Vagina (tissue), 2 donors: ENCODE measurements around the gene NRXN2. TPM values are rescaled to one million over a fixed set of nuclear protein-coding genes. Genes with fewer than 3 reads are reported as not detected.
A peak's percentile ranks its signal among the peaks of the same experiment; 100 is the strongest.

ENCODE experiments used
- DNase-seq, 2 donors: peaks; one replicate each; pipeline ENCODE4 v3.0.0-alpha.2; 2017; ENCODE audit errors: extremely low spot score in 2 of 2
- H3K27ac ChIP-seq: fragments of 200-600 bp; sonication (generic); one replicate; pipeline ENCODE4 v1.5.1; 2019
- H3K27me3 ChIP-seq: fragments of 200-600 bp; sonication (generic); one replicate; pipeline ENCODE4 v1.5.1; 2019
- H3K36me3 ChIP-seq, 2 donors: fragments of 200-600 bp; sonication (generic); one replicate each; pipeline ENCODE4 v1.5.1; 2017 to 2019
- H3K4me1 ChIP-seq: fragments of 200-600 bp; sonication (generic); one replicate; pipeline ENCODE4 v1.5.1; 2019
- H3K4me3 ChIP-seq, 2 donors: fragments of 200-600 bp; sonication (generic); 1 replicate in 1 of 2; 2 replicates in 1 of 2; pipeline ENCODE4 v1.5.1; 2016 to 2019
- H3K9me3 ChIP-seq: fragments of 200-600 bp; sonication (generic); one replicate; pipeline ENCODE4 v1.5.1; 2019
- POLR2A ChIP-seq, 2 donors: fragments of 450-650 bp; IDR thresholded peaks; one replicate each; pipeline ENCODE4 v1.6.1; 2017; ENCODE audit warnings: antibody characterized with exemption in 2 of 2, mild to moderate bottlenecking in 2 of 2, moderate library complexity in 2 of 2
- POLR2AphosphoS5 ChIP-seq, 2 donors: sonication (generic); formaldehyde crosslinking; IDR thresholded peaks; one replicate each; pipeline ENCODE4 v1.9.0; 2017; ENCODE audit warnings: antibody characterized with exemption in 2 of 2, mild to moderate bottlenecking in 2 of 2, low read depth in 1 of 2; ENCODE audit not compliant: insufficient read depth in 1 of 2
- intact Hi-C: fragments of 100-400 bp; cut with DNase I; formaldehyde crosslinking; loops from one replicate; pipeline ENCODE4 v1.15.1; 2023
- total RNA-seq: library from RNA; depleted of rRNA; stranded (reverse); fragments of >200 nt; gene quantifications from one replicate; pipeline ENCODE4 v1.2.3, GENCODE V29; 2016
- TF ChIP-seq, protein P1 (sequence below), 3 experiments: fragments of 450-650 bp in 2 of 3; fragments of 200-600 bp in 1 of 3; sonication (generic) in 1 of 3; IDR thresholded peaks; one replicate each; pipeline ENCODE4 v1.5.1; 2017 to 2019; ENCODE audit warnings: antibody characterized with exemption in 3 of 3, mild to moderate bottlenecking in 2 of 3, moderate library complexity in 2 of 3

The NRXN2 gene
- total RNA-seq, 1 donor from 2014 or later: 16.9 TPM

DNA sequence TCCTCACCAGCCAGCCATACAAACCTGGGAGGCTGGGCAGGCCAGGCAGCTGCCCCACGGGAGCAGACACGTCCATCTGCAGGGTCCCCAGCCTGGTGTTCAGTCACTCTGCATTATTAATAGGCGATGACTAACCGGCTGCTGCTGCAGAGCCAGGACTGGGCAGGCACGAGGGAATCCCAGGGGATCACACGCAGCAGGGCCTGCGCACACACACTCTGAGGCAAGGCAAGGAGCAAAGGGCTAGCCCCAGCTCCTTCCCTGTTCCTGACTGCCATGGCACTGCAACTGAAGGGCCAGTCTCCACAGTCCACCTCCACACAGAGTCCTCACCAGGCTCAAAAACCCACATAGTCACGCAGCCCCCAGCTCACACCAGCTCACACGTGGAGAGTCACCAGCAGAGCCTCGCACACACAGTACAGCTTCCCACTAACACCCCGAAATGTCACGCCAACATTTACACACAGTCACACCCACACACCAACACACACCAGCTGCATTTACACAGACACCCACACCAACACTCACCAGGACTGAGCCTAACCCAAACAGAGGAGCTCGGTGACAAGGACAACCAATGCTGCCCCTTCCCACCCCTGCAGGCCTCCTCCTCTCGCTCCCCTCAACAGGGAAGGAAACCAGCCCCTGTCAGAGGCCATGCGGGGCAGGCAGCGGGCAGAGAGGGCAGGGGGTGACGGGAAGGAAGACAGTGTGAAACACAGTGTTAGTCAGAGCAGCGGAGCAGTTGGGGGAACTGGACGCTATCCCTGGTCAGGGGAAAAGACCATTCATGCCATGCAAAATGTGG, 47.3 kb downstream of the NRXN2 start:
- Histone ChIP-seq H3K36me3 (no peaks in the 10 kb centered on the region), H3K4me1 (peaks cover 14% of the 10 kb centered on the region), H3K9me3 (no peaks in the 10 kb centered on the region), H3K27me3 (no peaks in the 10 kb centered on the region), H3K4me3 (no peak overlapping the region), H3K27ac (no peak overlapping the region)
- TF ChIP-seq, protein P1, sequence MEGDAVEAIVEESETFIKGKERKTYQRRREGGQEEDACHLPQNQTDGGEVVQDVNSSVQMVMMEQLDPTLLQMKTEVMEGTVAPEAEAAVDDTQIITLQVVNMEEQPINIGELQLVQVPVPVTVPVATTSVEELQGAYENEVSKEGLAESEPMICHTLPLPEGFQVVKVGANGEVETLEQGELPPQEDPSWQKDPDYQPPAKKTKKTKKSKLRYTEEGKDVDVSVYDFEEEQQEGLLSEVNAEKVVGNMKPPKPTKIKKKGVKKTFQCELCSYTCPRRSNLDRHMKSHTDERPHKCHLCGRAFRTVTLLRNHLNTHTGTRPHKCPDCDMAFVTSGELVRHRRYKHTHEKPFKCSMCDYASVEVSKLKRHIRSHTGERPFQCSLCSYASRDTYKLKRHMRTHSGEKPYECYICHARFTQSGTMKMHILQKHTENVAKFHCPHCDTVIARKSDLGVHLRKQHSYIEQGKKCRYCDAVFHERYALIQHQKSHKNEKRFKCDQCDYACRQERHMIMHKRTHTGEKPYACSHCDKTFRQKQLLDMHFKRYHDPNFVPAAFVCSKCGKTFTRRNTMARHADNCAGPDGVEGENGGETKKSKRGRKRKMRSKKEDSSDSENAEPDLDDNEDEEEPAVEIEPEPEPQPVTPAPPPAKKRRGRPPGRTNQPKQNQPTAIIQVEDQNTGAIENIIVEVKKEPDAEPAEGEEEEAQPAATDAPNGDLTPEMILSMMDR (IDR thresholded peaks at IDR 0.05): no peak
- TF ChIP-seq POLR2A (IDR thresholded peaks at IDR 0.05): no peak
- peak; percentile 51 to 59 for TF ChIP-seq POLR2AphosphoS5 (IDR thresholded peaks at IDR 0.05; ENCODE audit: insufficient read depth in 1 of 2, low read depth in 1 of 2)
- intact Hi-C loops: no loop called here
- no peak for DNase-seq

DNA sequence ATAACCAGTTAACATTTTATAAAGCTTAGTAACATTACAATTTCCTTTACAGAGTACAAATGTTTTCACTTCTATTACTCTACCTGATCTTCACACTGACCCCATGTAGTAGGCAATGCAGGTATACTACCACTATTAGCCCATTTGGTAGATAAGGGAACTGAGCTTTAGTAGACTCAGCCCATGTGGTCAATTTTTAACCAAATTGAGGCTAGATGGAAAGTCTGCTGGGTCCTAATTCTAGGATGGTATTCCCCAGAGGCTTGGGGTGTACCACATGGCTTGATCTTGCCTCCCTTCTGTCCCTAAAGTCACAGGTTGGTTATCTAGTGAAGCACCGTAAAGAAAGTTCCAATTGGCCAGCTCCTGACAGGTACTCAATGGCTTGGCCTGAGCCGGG, 48.2 kb downstream of the NRXN2 start:
- Histone ChIP-seq H3K9me3 (no peaks in the 10 kb centered on the region), H3K4me1 (peaks cover 14% of the 10 kb centered on the region), H3K36me3 (no peaks in the 10 kb centered on the region), H3K4me3 (no peak overlapping the region), H3K27ac (no peak overlapping the region), H3K27me3 (no peaks in the 10 kb centered on the region)
- DNase-seq: no peak
- TF ChIP-seq POLR2A (IDR thresholded peaks at IDR 0.05) (no peak), POLR2AphosphoS5 (IDR thresholded peaks at IDR 0.05; ENCODE audit: insufficient read depth in 1 of 2, low read depth in 1 of 2) (no peak)
- TF ChIP-seq, protein P1 (IDR thresholded peaks at IDR 0.05): no peak
- intact Hi-C loops: no loop called here

DNA sequence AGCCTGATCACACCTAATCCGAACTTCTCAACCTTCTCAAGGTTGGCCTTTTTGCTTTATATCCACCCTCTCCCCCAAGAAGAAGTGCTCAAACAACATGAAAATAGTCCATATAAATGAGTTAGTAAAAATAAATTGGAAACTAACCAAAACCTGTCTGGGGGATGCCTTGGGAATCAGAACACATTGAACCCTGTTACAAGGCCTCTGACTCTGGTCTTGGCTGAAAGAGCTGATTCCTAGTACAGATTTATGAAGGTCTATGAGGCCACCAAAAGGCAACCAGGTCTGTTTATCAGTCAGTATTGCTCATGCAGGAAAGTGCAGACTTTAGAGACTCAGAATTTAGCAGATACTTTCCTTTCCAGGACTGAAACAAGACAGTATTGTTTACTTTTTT, 49.7 kb downstream of the NRXN2 start:
- no peak for DNase-seq
- H3K27me3 ChIP-seq: no peaks in the 10 kb centered on the region
- no peak overlapping the region for H3K4me3 ChIP-seq
- H3K9me3 ChIP-seq: no peaks in the 10 kb centered on the region
- H3K36me3 ChIP-seq: no peaks in the 10 kb centered on the region
- intact Hi-C loops: no loop called here
- H3K27ac ChIP-seq: no peak overlapping the region
- peaks cover 14% of the 10 kb centered on the region for H3K4me1 ChIP-seq
- TF ChIP-seq, protein P1 (IDR thresholded peaks at IDR 0.05): no peak
- no peak for TF ChIP-seq POLR2A (IDR thresholded peaks at IDR 0.05)
- no peak for TF ChIP-seq POLR2AphosphoS5 (IDR thresholded peaks at IDR 0.05; ENCODE audit: insufficient read depth in 1 of 2, low read depth in 1 of 2)

DNA sequence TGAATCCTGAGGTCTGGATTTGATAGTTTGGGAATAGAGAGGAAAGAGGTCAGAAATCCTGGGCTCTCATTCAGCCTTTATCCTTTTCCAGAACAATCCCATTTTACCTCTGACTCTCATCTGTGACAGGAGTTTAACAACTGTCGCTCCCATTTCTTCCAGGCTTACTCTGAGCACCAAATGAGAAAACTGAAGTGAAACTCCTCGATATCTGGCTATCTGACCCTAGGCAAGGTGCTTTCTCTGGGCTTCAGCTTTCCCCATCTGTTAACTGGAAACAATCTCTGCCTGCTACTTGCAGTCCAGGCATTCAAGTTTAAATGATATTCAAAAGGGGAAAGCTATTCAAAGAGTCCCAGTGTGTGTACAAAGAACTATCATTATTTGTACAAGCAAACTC, 50.1 kb downstream of the NRXN2 start:
- TF ChIP-seq POLR2AphosphoS5 (IDR thresholded peaks at IDR 0.05; ENCODE audit: insufficient read depth in 1 of 2, low read depth in 1 of 2) (no peak), POLR2A (IDR thresholded peaks at IDR 0.05) (no peak)
- TF ChIP-seq, protein P1 (IDR thresholded peaks at IDR 0.05): no peak
- Histone ChIP-seq H3K27ac (no peak overlapping the region), H3K36me3 (no peaks in the 10 kb centered on the region), H3K4me1 (peaks cover 14% of the 10 kb centered on the region), H3K27me3 (no peaks in the 10 kb centered on the region), H3K4me3 (no peak overlapping the region), H3K9me3 (no peaks in the 10 kb centered on the region)
- intact Hi-C loops: no loop called here
- no peak for DNase-seq

DNA sequence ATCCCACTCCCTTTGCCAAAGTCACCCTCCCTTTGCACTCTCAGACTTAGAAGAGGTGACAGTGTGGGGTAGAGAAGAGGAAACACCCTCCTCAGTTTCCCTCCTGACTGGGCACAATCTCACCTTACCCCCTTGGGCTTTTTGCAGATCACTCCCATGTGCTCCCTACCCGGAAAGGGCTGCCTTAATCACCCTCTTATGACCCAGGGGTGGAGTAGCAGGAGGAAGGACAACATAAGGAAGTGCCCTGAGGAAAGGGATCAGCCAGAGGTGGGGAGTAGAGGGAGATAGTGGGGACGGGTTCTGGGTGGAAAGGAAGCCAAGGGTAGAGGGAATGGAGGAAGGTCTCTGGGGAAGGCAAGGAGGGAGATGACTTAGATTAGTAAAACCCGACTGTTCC, 52.0 kb downstream of the NRXN2 start:
- DNase-seq: no peak
- Histone ChIP-seq H3K9me3 (no peaks in the 10 kb centered on the region), H3K4me3 (no peak overlapping the region), H3K27ac (no peak overlapping the region), H3K4me1 (peaks cover 12% of the 10 kb centered on the region), H3K27me3 (no peaks in the 10 kb centered on the region), H3K36me3 (no peaks in the 10 kb centered on the region)
- TF ChIP-seq POLR2A (IDR thresholded peaks at IDR 0.05): no peak
- TF ChIP-seq, protein P1 (IDR thresholded peaks at IDR 0.05): no peak
- TF ChIP-seq POLR2AphosphoS5 (IDR thresholded peaks at IDR 0.05; ENCODE audit: insufficient read depth in 1 of 2, low read depth in 1 of 2): no peak
- intact Hi-C loops: no loop called here
